Left ventricle myocardium inferior (tissue), 1 donor: ENCODE results near the gene EHMT1. TPM values are rescaled to one million over a fixed set of nuclear protein-coding genes. Genes with fewer than 3 reads are reported as not detected.

Experiments used
- DNase-seq: peaks from one replicate; pipeline ENCODE4 v3.0.0-alpha.2; 2020
- H3K27ac ChIP-seq: fragments of 200-600 bp; replicated peaks from 2 replicates; pipeline ENCODE4 v1.8.0; 2021
- H3K27me3 ChIP-seq: fragments of 200-600 bp; 2 replicates; pipeline ENCODE4 v1.8.0; 2021; ENCODE audit warnings: low read depth
- H3K36me3 ChIP-seq: fragments of 200-600 bp; 2 replicates; pipeline ENCODE4 v1.8.0; 2021
- H3K4me1 ChIP-seq: fragments of 200-600 bp; 2 replicates; pipeline ENCODE4 v1.8.0; 2021
- H3K4me3 ChIP-seq: fragments of 200-600 bp; 2 replicates; pipeline ENCODE4 v1.8.0; 2021; ENCODE audit warnings: mild to moderate bottlenecking, moderate library complexity
- H3K9me3 ChIP-seq: fragments of 200-600 bp; replicated peaks from 2 replicates; pipeline ENCODE4 v1.8.0; 2021
- CTCF ChIP-seq: fragments of 200-600 bp; IDR thresholded peaks from 2 replicates; pipeline ENCODE4 v1.8.0; 2021; ENCODE audit warnings: antibody characterized with exemption, mild to moderate bottlenecking, borderline replicate concordance
- intact Hi-C: fragments of 100-400 bp; cut with micrococcal nuclease; formaldehyde crosslinking; loops from one replicate; pipeline ENCODE4 v1.11.0; 2022
- total RNA-seq: library from RNA; stranded (reverse); fragmentation: NEBNext Ultra II Directional; extraction: Animal tissue kit (Norgen Biotek cat#: 25700); gene quantifications from one replicate; pipeline ENCODE4 v1.2.1, GENCODE V29; 2021
- donor health status: DM: no; HTN: yes; CAD: no; lungs with severe emphysema.

EHMT1 gene
- total RNA-seq, 1 donor from 2014 or later = 31.3 TPM

GRCh38 chr9:137783521-137783920, 164.7 kb downstream of the EHMT1 start:
- Histone ChIP-seq H3K27ac (no peak overlapping the region), H3K4me1 (no peaks in the 10 kb centered on the region), H3K36me3 (peaks cover 66% of the 10 kb centered on the region), H3K27me3 (no peaks in the 10 kb centered on the region), H3K9me3 (no peaks in the 10 kb centered on the region), H3K4me3 (no peak overlapping the region)
- intact Hi-C loops = no loop called here
- no peak for TF ChIP-seq CTCF
- DNase-seq = no peak

- H3K36me3 ChIP-seq = peaks cover 65% of the 10 kb centered on the region
- H3K27ac ChIP-seq = no peak overlapping the region
- no peaks in the 10 kb centered on the region for H3K27me3 ChIP-seq
- no peaks in the 10 kb centered on the region for H3K9me3 ChIP-seq
- no peak for DNase-seq
- intact Hi-C loops = no loop called here
- no peak overlapping the region for H3K4me3 ChIP-seq
- H3K4me1 ChIP-seq = no peaks in the 10 kb centered on the region
- no peak for TF ChIP-seq CTCF
These were observed 165.2 kb downstream of the EHMT1 start for GRCh38 chr9:137784046-137784445.

GRCh38 chr9:137784641-137785513, 166.1 kb downstream of the EHMT1 start:
- intact Hi-C loops = no loop called here
- no peak overlapping the region for H3K4me3 ChIP-seq
- H3K36me3 ChIP-seq = peaks cover 59% of the 10 kb centered on the region
- no peak for TF ChIP-seq CTCF
- H3K4me1 ChIP-seq = no peaks in the 10 kb centered on the region
- DNase-seq = no peak
- H3K27me3 ChIP-seq = no peaks in the 10 kb centered on the region
- no peak overlapping the region for H3K27ac ChIP-seq
- H3K9me3 ChIP-seq = no peaks in the 10 kb centered on the region

DNA sequence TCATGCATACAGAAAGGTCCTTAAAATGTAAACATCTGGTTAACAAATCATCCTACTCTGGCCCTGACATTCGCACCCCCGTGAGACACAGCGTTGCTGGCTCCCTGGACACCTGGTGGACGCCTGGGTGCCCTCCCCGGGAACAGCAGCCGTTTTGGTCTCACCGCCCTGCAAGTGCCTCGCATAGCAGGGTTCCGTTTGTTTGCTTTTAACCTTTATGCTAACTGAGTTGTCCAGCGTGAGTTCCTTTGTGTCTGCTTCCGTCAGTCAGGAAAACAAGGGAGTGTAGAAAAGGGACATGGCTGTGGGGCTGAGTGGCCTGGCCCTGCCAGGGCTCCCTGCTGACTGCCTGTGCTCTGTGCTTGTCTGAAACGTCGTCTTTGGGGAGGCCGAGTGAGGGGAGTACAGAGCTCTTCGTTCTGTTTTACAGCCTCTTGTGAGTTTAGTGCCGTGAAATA, 166.9 kb downstream of the EHMT1 start:
- no peak for TF ChIP-seq CTCF
- no peak overlapping the region for H3K27ac ChIP-seq
- DNase-seq = no peak
- H3K9me3 ChIP-seq = no peaks in the 10 kb centered on the region
- no peak overlapping the region for H3K4me3 ChIP-seq
- H3K27me3 ChIP-seq = no peaks in the 10 kb centered on the region
- no peaks in the 10 kb centered on the region for H3K4me1 ChIP-seq
- peaks cover 65% of the 10 kb centered on the region for H3K36me3 ChIP-seq
- intact Hi-C loops = no loop called here

GRCh38 chr9:137786511-137786920, 167.7 kb downstream of the EHMT1 start:
- H3K36me3 ChIP-seq = peaks cover 69% of the 10 kb centered on the region
- no peak for TF ChIP-seq CTCF
- no peaks in the 10 kb centered on the region for H3K4me1 ChIP-seq
- no peak overlapping the region for H3K27ac ChIP-seq
- no peaks in the 10 kb centered on the region for H3K27me3 ChIP-seq
- H3K4me3 ChIP-seq = no peak overlapping the region
- no peaks in the 10 kb centered on the region for H3K9me3 ChIP-seq
- intact Hi-C loops = no loop called here
- DNase-seq = no peak
